ENCODE results near the gene ZBTB24. TPM values are rescaled to one million over a fixed set of nuclear protein-coding genes. Genes with fewer than 3 reads are reported as not detected.

ZBTB24 gene
- polyA plus RNA-seq, 3 donors = 13.2 to 16.1 (median 15.1) TPM

GRCh38 chr6:109456710-109457561 is 26.1 kb downstream of the ZBTB24 start:
- DNase-seq (ENCODE audit: extremely low read depth in 1 of 11, low read depth in 9 of 11, low spot score in 4 of 11) = no peak

GRCh38 chr6:109456111-109456583 is 26.9 kb downstream of the ZBTB24 start:
- DNase-seq (ENCODE audit: extremely low read depth in 1 of 11, low read depth in 9 of 11, low spot score in 4 of 11) = no peak

GRCh38 chr6:109455437-109456110 is 27.4 kb downstream of the ZBTB24 start, which contains the start of gene MICAL1:
Gene MICAL1 (minus strand): TSS chr6:109455772. CDS start chr6:109454196, 1,576 bp downstream.
- peak in 3 of 11 donors; percentile 38 to 48 (median 38) for DNase-seq (ENCODE audit: extremely low read depth in 1 of 11, low read depth in 9 of 11, low spot score in 4 of 11)

- peak in 1 of 11 donors; percentile 14 for DNase-seq (ENCODE audit: extremely low read depth in 1 of 11, low read depth in 9 of 11, low spot score in 4 of 11)
Observed at GRCh38 chr6:109454496-109455436, 28.3 kb downstream of the ZBTB24 start.

GRCh38 chr6:109453594-109454495 is 29.2 kb downstream of the ZBTB24 start:
- no peak for DNase-seq (ENCODE audit: extremely low read depth in 1 of 11, low read depth in 9 of 11, low spot score in 4 of 11)

- DNase-seq (ENCODE audit: extremely low read depth in 1 of 11, low read depth in 9 of 11, low spot score in 4 of 11) = no peak
Observed at GRCh38 chr6:109453156-109453555, 29.9 kb downstream of the ZBTB24 start.

GRCh38 chr6:109452181-109452580 is 30.8 kb downstream of the ZBTB24 start:
- DNase-seq (ENCODE audit: extremely low read depth in 1 of 11, low read depth in 9 of 11, low spot score in 4 of 11) = no peak

GRCh38 chr6:109451376-109451775 is 31.6 kb downstream of the ZBTB24 start:
- DNase-seq (ENCODE audit: extremely low read depth in 1 of 11, low read depth in 9 of 11, low spot score in 4 of 11) = no peak

GRCh38 chr6:109450801-109451200 is 32.2 kb downstream of the ZBTB24 start:
- DNase-seq (ENCODE audit: extremely low read depth in 1 of 11, low read depth in 9 of 11, low spot score in 4 of 11) = no peak

- no peak for DNase-seq (ENCODE audit: extremely low read depth in 1 of 11, low read depth in 9 of 11, low spot score in 4 of 11)
Observed at GRCh38 chr6:109449795-109450673, 33.0 kb downstream of the ZBTB24 start.

GRCh38 chr6:109449064-109449794 is 33.8 kb downstream of the ZBTB24 start:
- no peak for DNase-seq (ENCODE audit: extremely low read depth in 1 of 11, low read depth in 9 of 11, low spot score in 4 of 11)

- DNase-seq (ENCODE audit: extremely low read depth in 1 of 11, low read depth in 9 of 11, low spot score in 4 of 11) = no peak
Observed at GRCh38 chr6:109448615-109449014, 34.4 kb downstream of the ZBTB24 start.

GRCh38 chr6:109447878-109448555 is 35.0 kb downstream of the ZBTB24 start:
- DNase-seq (ENCODE audit: extremely low read depth in 1 of 11, low read depth in 9 of 11, low spot score in 4 of 11) = no peak

- DNase-seq (ENCODE audit: extremely low read depth in 1 of 11, low read depth in 9 of 11, low spot score in 4 of 11) = no peak
Observed at GRCh38 chr6:109447087-109447486, 35.9 kb downstream of the ZBTB24 start.

- DNase-seq (ENCODE audit: extremely low read depth in 1 of 11, low read depth in 9 of 11, low spot score in 4 of 11) = no peak
Observed at GRCh38 chr6:109446541-109446940, 36.5 kb downstream of the ZBTB24 start.

- DNase-seq (ENCODE audit: extremely low read depth in 1 of 11, low read depth in 9 of 11, low spot score in 4 of 11) = no peak
Observed at GRCh38 chr6:109446072-109446471, 36.9 kb downstream of the ZBTB24 start.
